Mucosa of stomach (tissue), 1 donor: ENCODE data around the gene ANO2.
"Not testable (repeated sequence)": the region's sequence is repeated elsewhere in the genome, so short reads cannot be mapped to it uniquely, and the experiment has no call there.

Experiments
- H3K27me3 ChIP-seq: one replicate; pipeline ENCODE4 v1.7.0; 2013; ENCODE audit warnings: mild to moderate bottlenecking, low read length; ENCODE audit not compliant: control insufficient read depth, insufficient read depth
- H3K36me3 ChIP-seq: one replicate; pipeline ENCODE4 v1.7.0; 2013; ENCODE audit warnings: low read length; ENCODE audit not compliant: control insufficient read depth, insufficient read depth
- H3K4me1 ChIP-seq: one replicate; pipeline ENCODE4 v1.7.0; 2013; ENCODE audit warnings: mild to moderate bottlenecking, low read length; ENCODE audit not compliant: control insufficient read depth, insufficient read depth
- H3K4me3 ChIP-seq: one replicate; pipeline ENCODE4 v1.7.0; 2013; ENCODE audit warnings: low read length
- H3K9ac ChIP-seq: one replicate; pipeline ENCODE4 v1.7.0; 2013; ENCODE audit warnings: mild to moderate bottlenecking, low read length, moderate library complexity
- H3K9me3 ChIP-seq: one replicate; pipeline ENCODE4 v1.7.0; 2013; ENCODE audit warnings: mild to moderate bottlenecking, low read length, moderate library complexity; ENCODE audit not compliant: control insufficient read depth
- donor health status: Pancreatic carcinoma.

Gene ANO2

DNA sequence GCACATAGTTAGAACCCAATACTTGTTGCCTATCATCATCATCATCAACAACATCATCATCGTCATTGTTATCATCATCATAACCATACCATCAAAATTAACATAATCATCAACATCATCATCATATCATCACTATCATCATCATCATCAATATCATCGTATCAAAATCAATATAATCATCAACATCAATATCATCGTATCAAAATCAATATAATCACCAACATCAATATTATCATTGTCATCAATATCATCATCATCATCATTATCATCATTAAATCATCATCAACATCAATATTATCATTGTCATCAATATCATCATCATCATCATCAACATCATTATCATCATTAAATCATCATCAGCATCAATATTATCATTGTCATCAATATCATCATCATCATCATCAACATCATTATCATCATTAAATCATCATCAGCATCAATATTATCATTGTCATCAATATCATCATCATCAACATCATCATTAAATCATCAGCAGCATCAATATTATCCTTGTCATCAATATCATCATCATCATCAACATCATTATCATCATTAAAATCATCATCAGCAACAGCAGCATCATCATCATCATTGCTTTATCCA, 286.6 kb downstream of the ANO2 start:
- not testable (repeated sequence) for H3K4me3 ChIP-seq, H3K4me1 ChIP-seq, H3K9ac ChIP-seq, H3K36me3 ChIP-seq, H3K9me3 ChIP-seq, H3K27me3 ChIP-seq

DNA sequence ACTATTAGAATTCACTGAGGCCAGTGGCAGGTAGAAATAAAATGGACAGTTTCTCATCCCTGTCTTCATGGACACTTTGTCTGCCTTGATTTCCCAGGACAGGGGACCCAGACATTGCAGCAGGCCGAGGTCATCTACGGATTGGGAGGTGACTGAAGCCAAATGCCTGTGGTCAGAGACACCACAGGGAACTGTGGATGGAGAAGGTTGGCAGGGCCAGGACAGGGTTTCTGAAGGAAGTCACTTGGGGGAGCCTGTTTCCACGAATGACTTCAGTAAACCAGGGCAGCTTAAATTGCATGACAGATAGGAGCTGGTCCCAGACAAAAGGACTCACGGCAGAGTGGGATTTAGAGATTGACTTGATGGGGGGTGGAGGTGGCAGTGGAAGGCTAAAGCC, 288.2 kb downstream of the ANO2 start:
- no peak overlapping the region for H3K4me3 ChIP-seq
- no peak overlapping the region for H3K9ac ChIP-seq
- no peaks in the 10 kb centered on the region for H3K27me3 ChIP-seq
- peaks cover 9% of the 10 kb centered on the region for H3K4me1 ChIP-seq
- H3K36me3 ChIP-seq = no peaks in the 10 kb centered on the region
- no peaks in the 10 kb centered on the region for H3K9me3 ChIP-seq

DNA sequence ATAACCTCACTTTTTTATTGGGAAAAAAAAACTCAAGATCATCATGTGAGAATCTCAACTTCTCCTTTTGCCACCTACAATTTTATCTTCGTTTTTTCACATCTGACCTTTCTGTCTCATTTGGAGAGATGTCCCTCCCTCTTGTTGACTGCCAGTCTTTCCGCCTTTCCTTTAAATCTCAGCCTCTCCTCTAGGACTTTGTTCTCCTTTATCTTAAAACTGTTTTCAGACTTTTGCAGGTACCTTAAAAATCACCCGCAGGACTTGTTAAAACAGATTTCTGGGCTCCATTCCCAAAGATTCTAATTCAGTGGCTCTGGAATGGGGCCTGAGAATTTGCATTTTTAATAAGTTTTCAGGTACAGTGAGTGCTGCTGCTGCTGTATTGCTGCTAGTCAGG, 289.9 kb downstream of the ANO2 start:
- Histone ChIP-seq H3K36me3 (no peaks in the 10 kb centered on the region), H3K4me1 (peaks cover 9% of the 10 kb centered on the region), H3K9me3 (no peaks in the 10 kb centered on the region), H3K9ac (no peak overlapping the region), H3K4me3 (no peak overlapping the region), H3K27me3 (no peaks in the 10 kb centered on the region)

DNA sequence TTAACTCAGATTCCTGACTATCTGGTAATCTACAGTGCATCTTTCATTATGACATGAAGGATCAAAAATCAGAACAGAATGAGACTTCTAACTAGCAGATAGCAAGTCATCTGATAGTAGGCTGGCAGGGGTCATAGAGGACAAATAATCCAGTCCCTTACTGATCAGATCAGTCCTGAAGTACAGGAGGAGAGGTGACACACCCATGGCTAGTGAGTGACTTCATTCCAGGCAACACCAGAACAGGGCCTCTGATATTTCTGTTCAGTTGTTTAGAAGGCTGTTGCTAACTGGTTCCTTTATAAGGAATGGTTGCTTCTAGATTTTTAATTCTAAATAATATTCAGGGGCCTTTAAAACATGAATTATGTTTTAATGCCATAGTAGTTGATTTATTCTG, 291.0 kb downstream of the ANO2 start:
- Histone ChIP-seq H3K9me3 (no peaks in the 10 kb centered on the region), H3K4me1 (peaks cover 9% of the 10 kb centered on the region), H3K36me3 (no peaks in the 10 kb centered on the region), H3K9ac (no peak overlapping the region), H3K27me3 (no peaks in the 10 kb centered on the region), H3K4me3 (no peak overlapping the region)

DNA sequence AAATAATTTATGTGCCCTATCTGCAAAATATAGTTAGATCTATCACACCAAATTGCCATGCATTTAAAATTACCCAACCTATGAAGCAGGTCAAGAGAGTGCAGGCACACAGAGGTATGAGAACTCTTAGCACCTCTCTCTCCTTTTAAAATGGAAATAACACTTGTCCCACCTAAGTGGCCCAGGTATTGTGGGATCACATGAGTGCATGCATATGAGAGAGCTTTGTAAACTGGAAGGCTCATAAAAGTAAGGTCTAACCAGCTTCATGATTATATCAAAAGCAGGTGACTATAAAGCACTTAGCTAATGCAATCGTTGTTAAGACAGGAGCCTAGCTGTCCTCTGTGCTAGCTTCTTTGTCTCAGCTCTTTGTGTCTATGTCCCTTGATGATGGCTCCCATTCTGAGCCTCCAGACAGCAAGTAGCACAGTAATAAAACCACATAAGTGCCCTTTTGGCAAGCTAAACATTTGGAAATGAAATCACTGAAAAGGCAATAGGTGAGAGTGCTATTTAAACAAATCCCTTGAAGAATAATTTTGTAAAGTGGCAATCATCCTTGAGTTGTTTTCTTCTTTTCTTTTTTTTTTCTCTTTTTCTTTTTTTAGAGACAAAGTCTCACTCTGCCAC, 294.1 kb downstream of the ANO2 start:
- Histone ChIP-seq H3K4me1 (peaks cover 9% of the 10 kb centered on the region), H3K4me3 (no peak overlapping the region), H3K9ac (no peak overlapping the region), H3K27me3 (peaks cover 4% of the 10 kb centered on the region), H3K36me3 (no peaks in the 10 kb centered on the region), H3K9me3 (no peaks in the 10 kb centered on the region)

DNA sequence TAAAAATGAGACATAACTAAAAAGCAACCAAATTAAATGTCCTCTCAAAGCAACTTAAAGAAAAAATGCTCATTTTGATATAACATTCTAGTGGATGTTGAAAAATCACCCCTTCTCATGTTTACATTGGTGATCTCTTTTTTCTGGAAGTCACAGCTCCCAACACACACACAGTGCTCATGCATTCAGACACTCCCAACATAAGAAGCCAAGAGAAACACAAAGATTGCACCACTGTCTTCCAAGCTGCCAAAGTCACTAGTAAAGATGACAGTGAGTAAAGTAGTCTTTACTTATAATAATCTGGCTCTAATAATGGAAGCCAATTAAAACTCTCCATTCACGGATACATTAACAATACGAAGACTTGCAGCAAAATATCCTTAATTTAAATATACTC, 294.8 kb downstream of the ANO2 start:
- Histone ChIP-seq H3K9ac (no peak overlapping the region), H3K36me3 (no peaks in the 10 kb centered on the region), H3K4me1 (peaks cover 5% of the 10 kb centered on the region), H3K9me3 (no peaks in the 10 kb centered on the region), H3K27me3 (peaks cover 4% of the 10 kb centered on the region), H3K4me3 (no peak overlapping the region)

DNA sequence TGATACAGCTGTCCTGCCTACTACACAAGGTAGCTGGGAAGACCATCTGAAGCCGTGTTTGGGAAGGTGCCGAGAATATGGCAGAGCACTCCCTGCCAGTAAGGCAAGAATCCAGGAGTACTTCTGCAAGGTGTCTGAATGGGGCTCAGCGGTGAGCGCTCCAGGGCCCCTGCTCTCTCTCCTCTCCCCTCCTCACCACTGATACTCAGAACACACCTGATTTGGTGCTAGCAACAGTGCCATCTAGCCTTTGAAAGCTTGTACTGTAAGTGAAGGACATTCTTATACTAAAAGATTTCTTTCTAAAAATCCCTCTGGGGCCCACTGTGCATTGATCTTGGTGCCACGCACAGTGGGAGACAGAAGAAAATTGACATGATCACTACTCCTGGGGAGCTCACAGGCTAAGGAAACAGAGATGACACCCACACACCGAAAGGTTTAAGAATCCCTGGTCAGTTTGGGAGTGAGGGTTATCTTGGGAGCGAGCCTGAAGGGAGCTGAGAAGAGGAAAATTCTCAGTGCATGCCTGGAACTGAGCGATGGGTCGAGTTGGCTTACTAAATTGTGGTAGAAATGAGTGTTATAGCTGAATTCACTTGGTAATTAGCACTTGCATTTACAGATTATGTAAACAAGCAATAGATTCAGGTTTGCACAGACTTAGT, 296.2 kb downstream of the ANO2 start:
- Histone ChIP-seq H3K36me3 (no peaks in the 10 kb centered on the region), H3K27me3 (peaks cover 4% of the 10 kb centered on the region), H3K4me1 (no peaks in the 10 kb centered on the region), H3K9ac (no peak overlapping the region), H3K9me3 (no peaks in the 10 kb centered on the region), H3K4me3 (no peak overlapping the region)

DNA sequence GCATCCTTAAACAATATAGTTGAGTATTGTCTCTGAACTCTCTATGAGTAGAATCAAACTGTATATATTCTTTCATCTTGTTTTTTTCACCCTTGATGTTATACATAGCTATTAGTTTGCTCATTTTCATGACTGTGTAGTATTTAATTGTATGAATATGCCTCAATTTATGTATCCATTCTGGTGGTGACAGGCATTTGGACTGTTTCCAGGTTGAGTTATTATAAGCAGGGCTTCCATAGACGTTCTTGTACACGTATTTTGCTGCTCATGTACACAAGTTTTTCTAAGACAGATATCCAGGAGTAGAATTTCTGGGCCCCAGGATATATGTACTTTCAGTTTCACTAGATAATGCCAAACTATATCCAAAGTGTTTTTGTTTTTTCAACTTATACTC, 301.8 kb downstream of the ANO2 start:
- Histone ChIP-seq H3K9ac (no peak overlapping the region), H3K9me3 (no peaks in the 10 kb centered on the region), H3K4me3 (no peak overlapping the region), H3K4me1 (no peaks in the 10 kb centered on the region), H3K36me3 (no peaks in the 10 kb centered on the region), H3K27me3 (peaks cover 4% of the 10 kb centered on the region)

DNA sequence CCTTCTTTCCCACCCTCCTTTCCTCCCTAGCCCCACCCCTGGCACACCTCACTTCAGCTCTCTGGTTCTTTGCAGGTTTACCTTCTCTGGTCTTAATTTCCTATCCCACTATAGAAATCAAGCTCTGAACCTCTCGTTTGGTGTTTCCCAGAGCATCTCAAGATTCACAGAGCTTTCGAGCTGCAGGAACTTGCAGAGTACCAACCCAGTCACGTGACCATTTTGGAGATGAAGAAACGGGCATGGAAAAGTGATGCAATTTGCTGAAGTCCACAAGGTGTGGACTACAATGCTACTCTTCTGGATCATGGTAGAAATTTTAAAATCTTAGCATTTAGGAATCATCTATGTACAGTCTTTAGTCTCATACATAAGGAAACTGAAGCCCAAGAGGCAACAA, 307.4 kb downstream of the ANO2 start:
- H3K4me1 ChIP-seq = peaks cover 4% of the 10 kb centered on the region
- H3K4me3 ChIP-seq = no peak overlapping the region
- no peaks in the 10 kb centered on the region for H3K9me3 ChIP-seq
- H3K36me3 ChIP-seq = no peaks in the 10 kb centered on the region
- H3K27me3 ChIP-seq = no peaks in the 10 kb centered on the region
- no peak overlapping the region for H3K9ac ChIP-seq

DNA sequence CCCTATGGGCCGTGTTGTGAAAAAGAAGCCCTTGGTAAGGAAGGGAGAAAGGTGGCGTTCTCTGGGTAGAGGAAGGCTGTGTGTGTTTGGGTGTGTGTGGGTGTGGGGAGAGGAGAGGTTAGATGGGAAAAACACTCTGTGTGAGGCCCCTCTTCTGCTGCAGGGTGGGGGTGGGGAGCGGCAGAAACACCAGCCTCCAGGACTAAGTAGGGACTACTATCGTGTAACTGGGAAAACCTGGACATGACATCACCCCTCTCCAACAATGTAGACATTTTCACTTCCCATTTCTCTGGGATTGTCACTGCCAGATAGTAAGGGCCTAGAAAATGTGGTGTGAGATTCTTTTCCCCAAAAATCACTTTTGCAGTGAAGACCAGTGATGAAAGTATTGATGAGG, 308.2 kb downstream of the ANO2 start:
- Histone ChIP-seq H3K27me3 (no peaks in the 10 kb centered on the region), H3K36me3 (no peaks in the 10 kb centered on the region), H3K4me1 (peaks cover 11% of the 10 kb centered on the region)

DNA sequence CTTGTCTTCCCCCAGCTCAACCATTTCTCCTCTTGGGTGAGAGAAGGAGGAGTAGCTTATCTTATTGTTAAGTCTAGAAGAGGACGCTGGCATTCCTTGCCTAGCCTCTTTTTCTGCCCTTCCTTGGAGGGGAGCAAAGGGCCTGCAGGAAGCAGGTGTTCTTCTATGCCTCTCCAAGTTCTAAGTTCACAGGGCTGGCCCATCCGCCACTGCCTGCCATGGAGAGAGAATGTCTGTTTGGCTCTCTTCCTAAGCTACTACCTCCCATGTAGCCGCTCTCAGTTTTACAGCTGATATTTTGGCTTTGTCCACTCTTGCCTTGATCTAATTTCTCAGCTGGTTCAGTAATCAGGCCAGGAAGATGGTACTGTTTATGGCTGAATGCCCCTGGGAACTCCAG, 312.0 kb downstream of the ANO2 start:
- Histone ChIP-seq H3K9ac (no peak overlapping the region), H3K27me3 (no peaks in the 10 kb centered on the region), H3K4me1 (peaks cover 17% of the 10 kb centered on the region), H3K36me3 (no peaks in the 10 kb centered on the region), H3K9me3 (no peaks in the 10 kb centered on the region), H3K4me3 (no peak overlapping the region)

More for the DNA sequence above, 308.2 kb downstream of the ANO2 start:
- Histone ChIP-seq H3K9me3 (no peaks in the 10 kb centered on the region), H3K4me3 (no peak overlapping the region), H3K9ac (no peak overlapping the region)

DNA sequence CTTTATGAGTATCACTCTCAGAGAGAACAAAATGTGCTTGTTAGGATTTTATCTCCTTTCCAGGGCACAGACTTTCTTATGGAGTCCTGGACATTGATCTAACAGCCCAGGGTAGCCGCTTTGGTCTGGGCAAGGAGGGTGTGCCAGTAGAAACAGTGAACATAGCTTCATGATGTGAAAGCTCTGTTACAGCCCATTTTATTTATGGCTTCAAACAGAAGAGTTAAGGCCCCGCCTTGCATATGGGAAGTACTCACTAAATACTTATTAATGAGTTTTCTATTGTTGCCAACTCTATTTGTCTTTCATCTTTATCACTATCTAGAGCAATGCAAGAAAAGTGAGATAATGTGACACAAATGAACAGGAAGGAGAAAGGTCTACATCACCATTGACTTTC, 312.6 kb downstream of the ANO2 start:
- H3K4me1 ChIP-seq = peaks cover 17% of the 10 kb centered on the region
- no peaks in the 10 kb centered on the region for H3K27me3 ChIP-seq
- H3K9ac ChIP-seq = no peak overlapping the region
- no peaks in the 10 kb centered on the region for H3K36me3 ChIP-seq
- no peak overlapping the region for H3K4me3 ChIP-seq
- no peaks in the 10 kb centered on the region for H3K9me3 ChIP-seq
